ENCODE results near the gene MAPKAP1.

The MAPKAP1 gene

DNA sequence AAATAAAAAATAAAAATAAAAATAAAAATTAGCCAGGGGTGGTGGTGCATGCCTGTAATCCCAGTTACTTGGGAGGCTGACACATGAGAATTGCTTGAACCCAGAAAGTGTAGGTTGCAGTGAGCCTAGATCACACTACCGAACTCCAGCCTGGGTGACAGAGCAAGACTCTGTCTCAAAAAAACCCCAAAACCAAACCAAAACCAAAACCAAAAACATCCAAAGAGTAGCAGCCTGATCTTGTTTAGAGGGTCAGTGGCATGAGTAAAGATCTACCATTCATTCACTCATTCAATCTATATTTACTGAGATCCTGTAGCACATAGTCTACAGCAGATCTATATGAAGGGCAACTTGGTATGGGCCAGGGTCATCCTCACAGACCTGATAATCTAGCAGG lies 202.4 kb downstream of the MAPKAP1 start:
- H4K20me1 ChIP-seq (ENCODE audit: insufficient read depth, low read length): no peaks in the 10 kb centered on the region
- no peaks in the 10 kb centered on the region for H3K79me2 ChIP-seq (ENCODE audit: insufficient read depth, low read length)
- no peaks in the 10 kb centered on the region for H3K9me3 ChIP-seq (ENCODE audit: low read length)
- H3K9ac ChIP-seq (ENCODE audit: low read length): no peak overlapping the region
- no peaks in the 10 kb centered on the region for H3F3A ChIP-seq (ENCODE audit: insufficient read depth, low read length)
- H3K27ac ChIP-seq (ENCODE audit: low read depth, low read length, poor library complexity, severe bottlenecking): no peak overlapping the region
- H2AFZ ChIP-seq (ENCODE audit: low read length): no peak overlapping the region
- no peaks in the 10 kb centered on the region for H3K36me3 ChIP-seq (ENCODE audit: insufficient read depth, low read length)
- H3K4me1 ChIP-seq (ENCODE audit: insufficient read depth, low read length, severe bottlenecking): no peaks in the 10 kb centered on the region
- H3K9me2 ChIP-seq (ENCODE audit: low read depth, low read length): no peaks in the 10 kb centered on the region
- H3K4me3 ChIP-seq (ENCODE audit: low read depth, low read length, poor library complexity, severe bottlenecking): no peak overlapping the region
- H3K27me3 ChIP-seq (ENCODE audit: insufficient read depth, low read length): no peaks in the 10 kb centered on the region
- TF ChIP-seq EZH2 (IDR thresholded peaks at IDR 0.05; ENCODE audit: borderline replicate concordance, low read length) (no peak), CTCF (IDR thresholded peaks at IDR 0.05; ENCODE audit: low read length) (no peak)
- no peak overlapping the region for H3K4me2 ChIP-seq (ENCODE audit: low read length)

DNA sequence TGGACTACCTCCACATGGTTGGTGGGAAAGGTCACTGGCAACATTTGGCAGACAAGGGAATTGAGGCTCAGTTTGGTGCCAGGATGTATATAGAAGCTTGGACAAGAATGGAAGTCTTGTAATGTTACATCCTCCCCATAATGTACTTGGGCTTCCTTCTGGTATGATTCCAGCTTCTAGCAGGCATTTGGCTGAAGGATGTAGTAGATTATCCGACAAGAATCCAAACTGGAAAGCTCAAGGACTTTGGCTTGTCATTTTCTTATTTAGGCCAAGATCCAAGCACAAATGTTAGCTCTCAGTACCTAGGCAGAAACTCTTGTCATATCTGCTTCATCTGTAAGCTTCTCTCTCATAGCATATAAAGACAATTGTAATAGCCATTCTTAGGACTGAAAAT lies 209.1 kb downstream of the MAPKAP1 start:
- H3K27ac ChIP-seq (ENCODE audit: low read depth, low read length, poor library complexity, severe bottlenecking): no peak overlapping the region
- no peaks in the 10 kb centered on the region for H3K27me3 ChIP-seq (ENCODE audit: insufficient read depth, low read length)
- no peaks in the 10 kb centered on the region for H3K9me3 ChIP-seq (ENCODE audit: low read length)
- H3K4me1 ChIP-seq (ENCODE audit: insufficient read depth, low read length, severe bottlenecking): peaks cover 8% of the 10 kb centered on the region
- H3K36me3 ChIP-seq (ENCODE audit: insufficient read depth, low read length): no peaks in the 10 kb centered on the region
- no peak overlapping the region for H3K4me3 ChIP-seq (ENCODE audit: low read depth, low read length, poor library complexity, severe bottlenecking)
- H3F3A ChIP-seq (ENCODE audit: insufficient read depth, low read length): no peaks in the 10 kb centered on the region
- H4K20me1 ChIP-seq (ENCODE audit: insufficient read depth, low read length): no peaks in the 10 kb centered on the region
- no peak overlapping the region for H2AFZ ChIP-seq (ENCODE audit: low read length)
- no peak overlapping the region for H3K9ac ChIP-seq (ENCODE audit: low read length)
- no peaks in the 10 kb centered on the region for H3K9me2 ChIP-seq (ENCODE audit: low read depth, low read length)
- no peak overlapping the region for H3K4me2 ChIP-seq (ENCODE audit: low read length)
- no peaks in the 10 kb centered on the region for H3K79me2 ChIP-seq (ENCODE audit: insufficient read depth, low read length)
- TF ChIP-seq EZH2 (IDR thresholded peaks at IDR 0.05; ENCODE audit: borderline replicate concordance, low read length): no peak
- TF ChIP-seq CTCF (IDR thresholded peaks at IDR 0.05; ENCODE audit: low read length): no peak

DNA sequence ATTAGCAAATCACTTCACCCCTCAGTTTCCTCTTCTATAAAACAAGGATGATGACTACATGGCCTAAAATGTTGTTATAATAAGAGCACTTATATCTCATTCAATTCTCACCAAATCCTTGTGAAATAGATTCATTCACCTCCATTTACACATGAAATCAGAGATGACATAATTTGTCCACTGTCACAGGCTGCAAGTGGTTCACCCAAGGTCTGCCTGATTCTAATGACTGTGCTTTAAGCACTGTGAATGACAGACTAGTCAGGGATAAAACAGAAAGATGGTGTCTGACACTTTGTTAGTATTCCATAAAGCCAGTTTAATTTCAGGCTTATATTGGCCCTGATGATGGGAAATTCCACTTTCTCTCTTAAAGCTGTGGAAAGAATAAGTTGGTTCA lies 209.5 kb downstream of the MAPKAP1 start:
- H3K27ac ChIP-seq (ENCODE audit: low read depth, low read length, poor library complexity, severe bottlenecking): no peak overlapping the region
- no peak overlapping the region for H3K4me3 ChIP-seq (ENCODE audit: low read depth, low read length, poor library complexity, severe bottlenecking)
- no peaks in the 10 kb centered on the region for H3K27me3 ChIP-seq (ENCODE audit: insufficient read depth, low read length)
- no peak overlapping the region for H2AFZ ChIP-seq (ENCODE audit: low read length)
- no peak overlapping the region for H3K9ac ChIP-seq (ENCODE audit: low read length)
- H3K36me3 ChIP-seq (ENCODE audit: insufficient read depth, low read length): no peaks in the 10 kb centered on the region
- no peaks in the 10 kb centered on the region for H3K9me2 ChIP-seq (ENCODE audit: low read depth, low read length)
- no peaks in the 10 kb centered on the region for H3K79me2 ChIP-seq (ENCODE audit: insufficient read depth, low read length)
- H3F3A ChIP-seq (ENCODE audit: insufficient read depth, low read length): no peaks in the 10 kb centered on the region
- no peaks in the 10 kb centered on the region for H4K20me1 ChIP-seq (ENCODE audit: insufficient read depth, low read length)
- H3K4me1 ChIP-seq (ENCODE audit: insufficient read depth, low read length, severe bottlenecking): peaks cover 8% of the 10 kb centered on the region
- TF ChIP-seq CTCF (IDR thresholded peaks at IDR 0.05; ENCODE audit: low read length): no peak
- TF ChIP-seq EZH2 (IDR thresholded peaks at IDR 0.05; ENCODE audit: borderline replicate concordance, low read length): no peak
- no peak overlapping the region for H3K4me2 ChIP-seq (ENCODE audit: low read length)
- H3K9me3 ChIP-seq (ENCODE audit: low read length): no peaks in the 10 kb centered on the region
